ENCODE measurements around the gene OTUD5. TPM values are rescaled to one million over a fixed set of nuclear protein-coding genes. Genes with fewer than 3 reads are reported as not detected.

OTUD5 gene
- total and polyA plus RNA-seq, 2 donors (not counting 1 experiment from before 2014, with no cell fraction given) = 33.0 to 46.6 TPM

DNA sequence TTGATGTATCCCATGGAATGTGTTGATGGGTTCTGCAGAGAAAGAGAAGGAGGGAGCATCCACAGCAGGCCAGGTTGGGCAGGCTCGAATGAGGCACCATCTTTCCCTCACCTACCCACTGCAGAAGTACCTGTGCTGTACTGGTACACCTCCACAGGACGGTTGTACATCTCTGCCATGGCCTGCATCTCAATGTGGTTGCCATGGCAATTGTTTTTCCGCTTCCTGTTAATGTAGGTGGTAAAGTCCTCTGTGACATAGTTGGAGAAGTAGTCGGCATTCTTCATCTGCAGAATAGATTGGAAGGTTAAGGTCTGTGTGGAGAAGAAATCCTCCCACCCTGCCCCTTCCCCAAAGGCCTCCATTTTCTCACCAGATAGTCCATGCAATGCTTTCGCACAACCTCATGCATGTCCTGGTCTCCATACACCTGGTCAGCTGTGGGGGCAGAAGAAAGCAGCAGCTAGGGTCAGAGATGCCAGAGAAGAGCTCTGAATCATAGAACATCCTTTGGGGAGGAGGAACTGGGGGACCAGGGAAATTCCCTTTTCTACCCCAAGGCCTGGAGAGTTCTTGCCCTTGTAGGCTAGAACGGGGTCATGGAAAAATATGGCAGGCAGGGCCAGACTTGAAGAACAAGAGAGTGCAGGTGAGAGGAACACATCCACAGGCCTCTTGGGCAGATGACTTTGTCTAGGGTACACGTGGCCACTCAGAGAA lies 22.7 kb downstream of the OTUD5 start:
- TF ChIP-seq, protein P1, sequence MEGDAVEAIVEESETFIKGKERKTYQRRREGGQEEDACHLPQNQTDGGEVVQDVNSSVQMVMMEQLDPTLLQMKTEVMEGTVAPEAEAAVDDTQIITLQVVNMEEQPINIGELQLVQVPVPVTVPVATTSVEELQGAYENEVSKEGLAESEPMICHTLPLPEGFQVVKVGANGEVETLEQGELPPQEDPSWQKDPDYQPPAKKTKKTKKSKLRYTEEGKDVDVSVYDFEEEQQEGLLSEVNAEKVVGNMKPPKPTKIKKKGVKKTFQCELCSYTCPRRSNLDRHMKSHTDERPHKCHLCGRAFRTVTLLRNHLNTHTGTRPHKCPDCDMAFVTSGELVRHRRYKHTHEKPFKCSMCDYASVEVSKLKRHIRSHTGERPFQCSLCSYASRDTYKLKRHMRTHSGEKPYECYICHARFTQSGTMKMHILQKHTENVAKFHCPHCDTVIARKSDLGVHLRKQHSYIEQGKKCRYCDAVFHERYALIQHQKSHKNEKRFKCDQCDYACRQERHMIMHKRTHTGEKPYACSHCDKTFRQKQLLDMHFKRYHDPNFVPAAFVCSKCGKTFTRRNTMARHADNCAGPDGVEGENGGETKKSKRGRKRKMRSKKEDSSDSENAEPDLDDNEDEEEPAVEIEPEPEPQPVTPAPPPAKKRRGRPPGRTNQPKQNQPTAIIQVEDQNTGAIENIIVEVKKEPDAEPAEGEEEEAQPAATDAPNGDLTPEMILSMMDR (conservative IDR thresholded peaks at IDR 0.05 in 1 of 2, IDR thresholded peaks at IDR 0.05 in 1 of 2; ENCODE audit: low read depth in 1 of 2, low read length in 2 of 2) = no peak
- no peak for TF ChIP-seq EZH2 (IDR thresholded peaks at IDR 0.05; ENCODE audit: low read length, missing control alignments)
- H4K20me1 ChIP-seq (ENCODE audit: control insufficient read depth, extremely low read depth, insufficient read depth, low read length) = no peaks in the 10 kb centered on the region

GRCh38 chrX:48933757-48934156 lies 23.6 kb downstream of the OTUD5 start:
- H3K27ac ChIP-seq (ENCODE audit: insufficient read depth, low read length) = no peak overlapping the region
- H3K36me3 ChIP-seq (ENCODE audit: control insufficient read depth, insufficient read depth, low read length) = peaks cover 2% of the 10 kb centered on the region
- no peak overlapping the region for H3K4me2 ChIP-seq (ENCODE audit: extremely low read depth, insufficient read depth, low read length)
- H3K4me1 ChIP-seq (ENCODE audit: control insufficient read depth, extremely low read depth, insufficient read depth, low read length) = no peaks in the 10 kb centered on the region
- no peak for TF ChIP-seq EZH2 (IDR thresholded peaks at IDR 0.05; ENCODE audit: low read length, missing control alignments)
- TF ChIP-seq, protein P1 (conservative IDR thresholded peaks at IDR 0.05 in 1 of 2, IDR thresholded peaks at IDR 0.05 in 1 of 2; ENCODE audit: low read depth in 1 of 2, low read length in 2 of 2) = no peak
- H3K4me3 ChIP-seq (replicated peaks in 1 of 4; ENCODE audit: control extremely low read depth in 1 of 4, insufficient read depth in 1 of 4, low read depth in 3 of 4, low read length in 4 of 4) = no peak overlapping the region
- H3K9ac ChIP-seq (ENCODE audit: insufficient read depth, low read length) = no peak overlapping the region
- H3K27me3 ChIP-seq (ENCODE audit: control insufficient read depth, insufficient read depth, low read length) = no peaks in the 10 kb centered on the region
- no peaks in the 10 kb centered on the region for H3K9me3 ChIP-seq (ENCODE audit: control insufficient read depth, insufficient read depth, low read depth, low read length)
- no peak for DNase-seq (ENCODE audit: low read depth in 2 of 2)
- H2AFZ ChIP-seq (ENCODE audit: low read length) = no peak overlapping the region
- no peaks in the 10 kb centered on the region for H4K20me1 ChIP-seq (ENCODE audit: control insufficient read depth, extremely low read depth, insufficient read depth, low read length)
- no peaks in the 10 kb centered on the region for H3K79me2 ChIP-seq (ENCODE audit: control insufficient read depth, insufficient read depth, low read length)

More for the DNA sequence above, 22.7 kb downstream of the OTUD5 start:
- H3K27ac ChIP-seq (ENCODE audit: insufficient read depth, low read length) = no peak overlapping the region
- peaks cover 1% of the 10 kb centered on the region for H3K79me2 ChIP-seq (ENCODE audit: control insufficient read depth, insufficient read depth, low read length)
- no peaks in the 10 kb centered on the region for H3K4me1 ChIP-seq (ENCODE audit: control insufficient read depth, extremely low read depth, insufficient read depth, low read length)
- no peak overlapping the region for H3K4me3 ChIP-seq (replicated peaks in 1 of 4; ENCODE audit: control extremely low read depth in 1 of 4, insufficient read depth in 1 of 4, low read depth in 3 of 4, low read length in 4 of 4)
- H3K9ac ChIP-seq (ENCODE audit: insufficient read depth, low read length) = no peak overlapping the region
- H3K4me2 ChIP-seq (ENCODE audit: extremely low read depth, insufficient read depth, low read length) = no peak overlapping the region
- H2AFZ ChIP-seq (ENCODE audit: low read length) = no peak overlapping the region
- peaks cover 2% of the 10 kb centered on the region for H3K36me3 ChIP-seq (ENCODE audit: control insufficient read depth, insufficient read depth, low read length)
- no peaks in the 10 kb centered on the region for H3K27me3 ChIP-seq (ENCODE audit: control insufficient read depth, insufficient read depth, low read length)
- DNase-seq (ENCODE audit: low read depth in 2 of 2) = no peak
- H3K9me3 ChIP-seq (ENCODE audit: control insufficient read depth, insufficient read depth, low read depth, low read length) = no peaks in the 10 kb centered on the region

DNA sequence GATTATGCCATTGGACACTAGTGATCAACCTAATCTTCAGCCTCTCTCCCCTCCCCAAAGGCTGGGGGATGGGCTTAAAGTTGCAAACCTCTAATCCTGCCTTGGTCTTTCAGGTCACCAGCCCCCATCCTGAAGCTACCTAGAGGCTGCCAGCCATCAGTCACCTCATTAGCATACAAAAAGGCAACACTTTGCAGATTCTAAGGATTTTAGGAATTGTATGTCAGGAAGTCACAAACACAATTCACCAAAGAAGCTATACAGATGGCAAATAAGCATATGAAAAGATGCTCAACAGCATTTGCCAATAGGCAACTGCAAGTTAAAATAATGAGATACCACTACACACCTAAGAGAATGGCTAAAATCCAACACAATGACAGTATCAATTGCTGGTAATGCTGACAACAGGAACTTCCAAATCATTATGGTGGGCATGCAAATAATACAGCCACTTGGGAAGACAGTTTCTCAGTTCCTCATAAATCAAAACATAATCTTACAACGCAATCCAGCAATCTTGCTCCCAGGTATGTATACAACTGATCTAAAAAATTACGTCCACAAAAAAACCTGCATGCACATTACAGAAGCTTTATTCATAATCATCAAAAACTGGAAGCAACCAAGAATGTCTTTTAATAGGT lies 29.5 kb downstream of the OTUD5 start:
- Histone ChIP-seq H3K27me3 (ENCODE audit: control insufficient read depth, insufficient read depth, low read length) (no peaks in the 10 kb centered on the region), H2AFZ (ENCODE audit: low read length) (no peak overlapping the region), H3K9me3 (ENCODE audit: control insufficient read depth, insufficient read depth, low read depth, low read length) (no peaks in the 10 kb centered on the region), H3K27ac (ENCODE audit: insufficient read depth, low read length) (no peak overlapping the region), H3K4me1 (ENCODE audit: control insufficient read depth, extremely low read depth, insufficient read depth, low read length) (no peaks in the 10 kb centered on the region), H4K20me1 (ENCODE audit: control insufficient read depth, extremely low read depth, insufficient read depth, low read length) (no peaks in the 10 kb centered on the region), H3K4me2 (ENCODE audit: extremely low read depth, insufficient read depth, low read length) (no peak overlapping the region), H3K79me2 (ENCODE audit: control insufficient read depth, insufficient read depth, low read length) (no peaks in the 10 kb centered on the region), H3K9ac (ENCODE audit: insufficient read depth, low read length) (no peak overlapping the region), H3K36me3 (ENCODE audit: control insufficient read depth, insufficient read depth, low read length) (peaks cover 4% of the 10 kb centered on the region), H3K4me3 (replicated peaks in 1 of 4; ENCODE audit: control extremely low read depth in 1 of 4, insufficient read depth in 1 of 4, low read depth in 3 of 4, low read length in 4 of 4) (no peak overlapping the region)
- no peak for TF ChIP-seq EZH2 (IDR thresholded peaks at IDR 0.05; ENCODE audit: low read length, missing control alignments)
- TF ChIP-seq, protein P1 (conservative IDR thresholded peaks at IDR 0.05 in 1 of 2, IDR thresholded peaks at IDR 0.05 in 1 of 2; ENCODE audit: low read depth in 1 of 2, low read length in 2 of 2) = no peak
- no peak for DNase-seq (ENCODE audit: low read depth in 2 of 2)
